HG03095 (cell line): ENCODE measurements around the gene LIPC.

Experiments
- ATAC-seq: cut with Tn5 transposase; IDR thresholded peaks from one replicate; pipeline ENCODE4 v1.9.1; 2021; ENCODE audit warnings: moderate library complexity; ENCODE audit not compliant: unreplicated experiment

LIPC gene

GRCh38 chr15:58549013-58549784 lies 117.4 kb downstream of the LIPC start:
- no peak for ATAC-seq

- ATAC-seq = no peak
These were observed 117.9 kb downstream of the LIPC start for GRCh38 chr15:58549785-58550074.

GRCh38 chr15:58551084-58551763 lies 119.4 kb downstream of the LIPC start:
- no peak for ATAC-seq

GRCh38 chr15:58551764-58552504 lies 120.1 kb downstream of the LIPC start:
- ATAC-seq = no peak

- ATAC-seq = no peak
These were observed 120.9 kb downstream of the LIPC start for GRCh38 chr15:58552505-58553364.

- ATAC-seq = no peak
These were observed 121.7 kb downstream of the LIPC start for GRCh38 chr15:58553365-58553918.

GRCh38 chr15:58554758-58555157 lies 123.0 kb downstream of the LIPC start:
- no peak for ATAC-seq

GRCh38 chr15:58555162-58556027 lies 123.6 kb downstream of the LIPC start:
- no peak for ATAC-seq

GRCh38 chr15:58556028-58556361 lies 124.2 kb downstream of the LIPC start:
- no peak for ATAC-seq

- no peak for ATAC-seq
These were observed 124.8 kb downstream of the LIPC start for GRCh38 chr15:58556541-58556940.

GRCh38 chr15:58558777-58559176 lies 127.0 kb downstream of the LIPC start:
- no peak for ATAC-seq

GRCh38 chr15:58559904-58560588 lies 128.3 kb downstream of the LIPC start:
- ATAC-seq = no peak

- no peak for ATAC-seq
These were observed 129.5 kb downstream of the LIPC start for GRCh38 chr15:58561321-58561720.

- ATAC-seq = no peak
These were observed 130.3 kb downstream of the LIPC start for GRCh38 chr15:58562135-58562534.

GRCh38 chr15:58564981-58565380 lies 133.2 kb downstream of the LIPC start:
- ATAC-seq = no peak

- ATAC-seq = no peak
These were observed 133.8 kb downstream of the LIPC start for GRCh38 chr15:58565619-58566018.

- no peak for ATAC-seq
These were observed 134.2 kb downstream of the LIPC start for GRCh38 chr15:58566029-58566428.

- no peak for ATAC-seq
These were observed 136.4 kb downstream of the LIPC start for GRCh38 chr15:58568157-58568571.

GRCh38 chr15:58569455-58569854 lies 137.7 kb downstream of the LIPC start:
- no peak for ATAC-seq
